ENCODE measurements around the gene HIP1. TPM values are rescaled to one million over a fixed set of nuclear protein-coding genes. Genes with fewer than 3 reads are reported as not detected.
"Not testable (repeated sequence)": the region's sequence is repeated elsewhere in the genome, so short reads cannot be mapped to it uniquely, and the experiment has no call there.

The HIP1 gene
- total RNA-seq, 1 donor: 25.7 TPM

DNA sequence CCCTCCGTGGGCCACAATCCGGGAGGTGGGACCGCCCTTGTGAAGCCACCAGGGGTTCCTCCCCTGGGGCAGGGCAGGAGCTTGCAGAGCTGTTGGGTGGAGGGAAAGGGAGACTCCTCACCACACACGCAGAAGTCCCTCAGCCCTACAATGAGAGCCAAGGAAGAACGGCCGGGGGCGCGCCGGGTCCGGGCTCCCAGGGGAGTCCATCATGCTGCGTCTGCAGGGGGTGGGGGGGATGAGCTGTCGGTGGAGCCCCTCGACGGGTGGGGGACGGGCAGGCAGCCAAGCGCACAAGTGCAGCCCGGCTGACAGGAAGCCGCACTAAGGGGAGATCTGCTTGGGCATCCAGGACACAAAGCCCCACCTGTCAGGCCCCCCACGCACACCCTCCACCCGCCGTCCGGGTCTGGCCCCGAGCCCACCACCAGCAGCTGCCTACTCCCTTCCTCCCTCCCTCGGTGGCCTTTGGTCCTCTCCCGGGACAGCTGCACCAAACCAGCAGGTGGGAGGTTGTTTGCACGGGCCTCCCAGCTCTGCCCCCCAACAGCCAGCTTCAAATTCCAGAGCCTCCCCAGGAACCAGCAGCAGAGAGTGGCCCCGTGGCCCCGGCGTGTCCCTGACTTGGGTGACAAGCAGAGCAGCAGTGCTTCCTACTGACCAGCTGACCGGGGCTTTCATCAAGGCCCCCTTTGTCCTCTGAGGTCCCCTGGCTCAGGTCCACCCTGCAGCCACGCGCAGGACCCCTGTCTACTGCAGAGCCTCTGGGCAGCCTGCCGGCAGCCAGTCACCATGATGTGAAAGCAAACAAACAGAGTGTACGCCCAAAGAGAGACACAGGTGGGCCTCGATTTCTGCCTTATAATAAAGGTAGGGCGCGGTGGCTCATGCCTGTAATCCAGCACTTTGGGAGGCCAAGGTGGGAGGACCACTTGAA is 50.3 kb downstream of the HIP1 start:
- no peaks in the 10 kb centered on the region for H3K79me2 ChIP-seq (ENCODE audit: insufficient read depth, low read length)
- no peak overlapping the region for H2AFZ ChIP-seq (ENCODE audit: low read length)
- no peak for DNase-seq (ENCODE audit: insufficient read length, low spot score, missing footprints)
- H3K4me3 ChIP-seq (ENCODE audit: insufficient read depth, low read length): no peak overlapping the region
- H3K27ac ChIP-seq (ENCODE audit: low read depth, low read length): no peak overlapping the region
- no peaks in the 10 kb centered on the region for H3K27me3 ChIP-seq (ENCODE audit: insufficient read depth, low read length)
- H4K20me1 ChIP-seq (ENCODE audit: insufficient read depth, low read length): no peaks in the 10 kb centered on the region
- H3K9me3 ChIP-seq (ENCODE audit: low read depth, low read length): no peaks in the 10 kb centered on the region
- no peaks in the 10 kb centered on the region for H3K36me3 ChIP-seq (ENCODE audit: insufficient read depth, low read length)
- H3K4me1 ChIP-seq (ENCODE audit: insufficient read depth, low read length): no peaks in the 10 kb centered on the region
- no peak overlapping the region for H3K4me2 ChIP-seq (ENCODE audit: insufficient read depth, low read length)
- TF ChIP-seq, protein P1, sequence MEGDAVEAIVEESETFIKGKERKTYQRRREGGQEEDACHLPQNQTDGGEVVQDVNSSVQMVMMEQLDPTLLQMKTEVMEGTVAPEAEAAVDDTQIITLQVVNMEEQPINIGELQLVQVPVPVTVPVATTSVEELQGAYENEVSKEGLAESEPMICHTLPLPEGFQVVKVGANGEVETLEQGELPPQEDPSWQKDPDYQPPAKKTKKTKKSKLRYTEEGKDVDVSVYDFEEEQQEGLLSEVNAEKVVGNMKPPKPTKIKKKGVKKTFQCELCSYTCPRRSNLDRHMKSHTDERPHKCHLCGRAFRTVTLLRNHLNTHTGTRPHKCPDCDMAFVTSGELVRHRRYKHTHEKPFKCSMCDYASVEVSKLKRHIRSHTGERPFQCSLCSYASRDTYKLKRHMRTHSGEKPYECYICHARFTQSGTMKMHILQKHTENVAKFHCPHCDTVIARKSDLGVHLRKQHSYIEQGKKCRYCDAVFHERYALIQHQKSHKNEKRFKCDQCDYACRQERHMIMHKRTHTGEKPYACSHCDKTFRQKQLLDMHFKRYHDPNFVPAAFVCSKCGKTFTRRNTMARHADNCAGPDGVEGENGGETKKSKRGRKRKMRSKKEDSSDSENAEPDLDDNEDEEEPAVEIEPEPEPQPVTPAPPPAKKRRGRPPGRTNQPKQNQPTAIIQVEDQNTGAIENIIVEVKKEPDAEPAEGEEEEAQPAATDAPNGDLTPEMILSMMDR (IDR thresholded peaks at IDR 0.05; ENCODE audit: extremely low read depth, low read depth, low read length): no peak

DNA sequence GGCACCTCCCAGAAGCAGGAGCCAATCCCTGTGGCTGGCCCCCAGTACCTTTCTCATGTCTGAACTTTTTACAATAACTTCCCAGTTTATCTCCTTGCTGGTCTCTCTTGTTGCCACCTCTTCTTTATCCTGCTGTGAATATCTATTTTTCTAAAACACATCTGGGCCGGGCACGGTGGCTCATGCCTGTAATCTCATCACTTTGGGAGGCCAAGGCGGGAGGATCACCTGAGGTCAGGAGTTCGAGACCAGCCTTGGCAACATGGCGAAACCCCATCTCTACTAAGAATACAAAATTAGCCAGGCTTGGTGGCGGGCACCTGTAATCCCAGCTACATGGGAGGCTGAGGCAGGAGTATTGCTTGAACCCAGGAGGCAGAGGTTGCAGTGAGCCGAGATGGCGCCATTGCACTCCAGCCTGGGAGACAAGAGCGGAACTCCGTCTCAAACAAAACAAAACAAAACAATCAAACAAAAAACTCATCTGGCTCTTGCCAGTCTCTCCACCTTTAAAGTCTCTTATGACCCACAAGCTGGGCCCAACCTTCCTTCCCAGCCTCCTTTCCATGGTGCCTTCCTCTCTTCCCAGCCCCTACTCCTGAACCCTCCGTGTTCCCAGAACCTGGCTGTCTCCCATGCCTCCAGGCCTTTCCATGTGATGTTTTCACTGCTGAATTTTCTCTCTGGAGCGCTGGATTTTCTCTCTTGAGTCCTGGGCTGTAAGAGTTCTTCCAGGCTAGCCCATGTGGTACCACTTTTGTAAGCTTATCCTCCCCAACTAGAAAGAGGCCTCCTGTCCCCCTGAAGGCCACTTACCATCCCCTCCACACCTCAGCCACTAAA is 51.3 kb downstream of the HIP1 start:
- Histone ChIP-seq H3K4me2 (ENCODE audit: insufficient read depth, low read length) (no peak overlapping the region), H3K36me3 (ENCODE audit: insufficient read depth, low read length) (no peaks in the 10 kb centered on the region), H3K79me2 (ENCODE audit: insufficient read depth, low read length) (no peaks in the 10 kb centered on the region), H4K20me1 (ENCODE audit: insufficient read depth, low read length) (no peaks in the 10 kb centered on the region), H3K27ac (ENCODE audit: low read depth, low read length) (no peak overlapping the region), H3K4me3 (ENCODE audit: insufficient read depth, low read length) (no peak overlapping the region), H3K9me3 (ENCODE audit: low read depth, low read length) (no peaks in the 10 kb centered on the region), H3K27me3 (ENCODE audit: insufficient read depth, low read length) (no peaks in the 10 kb centered on the region), H2AFZ (ENCODE audit: low read length) (no peak overlapping the region), H3K4me1 (ENCODE audit: insufficient read depth, low read length) (no peaks in the 10 kb centered on the region)
- TF ChIP-seq, protein P1 (IDR thresholded peaks at IDR 0.05; ENCODE audit: extremely low read depth, low read depth, low read length): no peak
- peak; percentile 50 for DNase-seq (ENCODE audit: insufficient read length, low spot score, missing footprints)

DNA sequence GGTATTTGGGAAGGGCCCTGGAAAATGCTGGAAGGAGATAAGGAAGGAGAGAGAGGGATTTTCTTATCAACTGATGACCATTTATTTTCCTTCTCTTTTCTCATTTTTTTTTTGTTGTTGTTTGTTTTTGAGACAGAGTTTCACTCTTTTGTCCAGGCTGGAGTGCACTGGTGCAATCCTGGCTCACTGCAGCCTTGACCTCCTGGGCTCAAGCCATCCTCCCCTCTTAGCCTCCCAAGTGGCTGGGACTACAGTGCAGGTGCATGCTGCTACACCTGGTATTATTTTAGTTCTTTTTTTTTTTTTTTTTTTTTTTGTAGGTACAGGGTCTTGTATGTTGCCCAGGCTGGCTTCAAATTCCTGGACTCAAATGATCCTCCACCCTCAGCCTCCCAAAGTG is 52.2 kb downstream of the HIP1 start:
- Histone ChIP-seq H3K27ac (ENCODE audit: low read depth, low read length) (no peak overlapping the region), H3K27me3 (ENCODE audit: insufficient read depth, low read length) (no peaks in the 10 kb centered on the region), H3K36me3 (ENCODE audit: insufficient read depth, low read length) (no peaks in the 10 kb centered on the region), H3K4me2 (ENCODE audit: insufficient read depth, low read length) (no peak overlapping the region), H2AFZ (ENCODE audit: low read length) (no peak overlapping the region), H3K4me3 (ENCODE audit: insufficient read depth, low read length) (no peak overlapping the region), H3K4me1 (ENCODE audit: insufficient read depth, low read length) (no peaks in the 10 kb centered on the region), H3K9me3 (ENCODE audit: low read depth, low read length) (no peaks in the 10 kb centered on the region), H4K20me1 (ENCODE audit: insufficient read depth, low read length) (no peaks in the 10 kb centered on the region), H3K79me2 (ENCODE audit: insufficient read depth, low read length) (no peaks in the 10 kb centered on the region)
- no peak for DNase-seq (ENCODE audit: insufficient read length, low spot score, missing footprints)
- TF ChIP-seq, protein P1 (IDR thresholded peaks at IDR 0.05; ENCODE audit: extremely low read depth, low read depth, low read length): no peak

DNA sequence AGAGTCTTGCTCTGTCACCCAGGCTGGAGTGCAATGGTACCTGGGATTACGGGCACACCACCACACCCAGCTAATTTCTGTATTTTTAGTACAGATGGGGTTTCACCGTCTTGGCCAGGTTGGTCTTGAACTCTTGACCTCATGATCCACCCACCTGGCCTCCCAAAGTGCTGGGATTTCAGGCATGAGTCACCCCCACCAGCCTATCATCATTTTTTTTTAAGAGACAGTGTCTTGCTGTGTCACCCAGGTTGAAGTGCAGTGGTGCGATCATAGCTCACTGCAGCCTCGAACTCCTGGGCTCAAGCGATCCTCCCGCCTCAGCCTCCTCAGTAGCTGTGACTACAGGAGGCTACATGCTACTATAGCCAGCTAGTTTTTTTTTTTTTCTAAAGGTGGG is 56.7 kb downstream of the HIP1 start:
- H4K20me1 ChIP-seq (ENCODE audit: insufficient read depth, low read length); H3K4me2 ChIP-seq (ENCODE audit: insufficient read depth, low read length); DNase-seq (ENCODE audit: insufficient read length, low spot score, missing footprints); H3K9me3 ChIP-seq (ENCODE audit: low read depth, low read length); H3K27ac ChIP-seq (ENCODE audit: low read depth, low read length); H3K79me2 ChIP-seq (ENCODE audit: insufficient read depth, low read length); H3K4me3 ChIP-seq (ENCODE audit: insufficient read depth, low read length); H3K4me1 ChIP-seq (ENCODE audit: insufficient read depth, low read length); H3K36me3 ChIP-seq (ENCODE audit: insufficient read depth, low read length); H3K27me3 ChIP-seq (ENCODE audit: insufficient read depth, low read length); H2AFZ ChIP-seq (ENCODE audit: low read length): not testable (repeated sequence)

Measured in osteoblast (primary cell).